Measurements from ENCODE around the gene EFCAB8.

DNA sequence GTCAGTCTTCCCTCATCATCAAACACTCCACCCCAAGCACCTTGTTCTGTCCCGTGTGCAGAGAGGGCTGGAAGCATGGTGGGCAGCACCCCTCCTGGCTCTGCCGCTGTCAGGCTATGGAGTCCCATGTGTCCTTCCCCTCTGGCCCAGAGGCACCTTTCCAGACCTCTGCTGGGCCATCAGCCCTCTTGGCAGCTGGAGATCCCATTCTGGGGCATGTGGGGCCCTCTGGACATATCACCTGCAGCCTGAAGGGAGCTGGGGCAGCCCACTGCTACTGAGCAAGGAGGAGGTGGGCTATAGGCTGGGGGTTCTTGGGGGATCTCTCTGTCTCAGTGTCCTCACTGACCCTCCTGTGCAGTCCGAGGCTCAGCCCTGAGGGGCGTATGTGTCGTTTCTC is 103.3 kb downstream of the EFCAB8 start:
- TF ChIP-seq, protein P1, sequence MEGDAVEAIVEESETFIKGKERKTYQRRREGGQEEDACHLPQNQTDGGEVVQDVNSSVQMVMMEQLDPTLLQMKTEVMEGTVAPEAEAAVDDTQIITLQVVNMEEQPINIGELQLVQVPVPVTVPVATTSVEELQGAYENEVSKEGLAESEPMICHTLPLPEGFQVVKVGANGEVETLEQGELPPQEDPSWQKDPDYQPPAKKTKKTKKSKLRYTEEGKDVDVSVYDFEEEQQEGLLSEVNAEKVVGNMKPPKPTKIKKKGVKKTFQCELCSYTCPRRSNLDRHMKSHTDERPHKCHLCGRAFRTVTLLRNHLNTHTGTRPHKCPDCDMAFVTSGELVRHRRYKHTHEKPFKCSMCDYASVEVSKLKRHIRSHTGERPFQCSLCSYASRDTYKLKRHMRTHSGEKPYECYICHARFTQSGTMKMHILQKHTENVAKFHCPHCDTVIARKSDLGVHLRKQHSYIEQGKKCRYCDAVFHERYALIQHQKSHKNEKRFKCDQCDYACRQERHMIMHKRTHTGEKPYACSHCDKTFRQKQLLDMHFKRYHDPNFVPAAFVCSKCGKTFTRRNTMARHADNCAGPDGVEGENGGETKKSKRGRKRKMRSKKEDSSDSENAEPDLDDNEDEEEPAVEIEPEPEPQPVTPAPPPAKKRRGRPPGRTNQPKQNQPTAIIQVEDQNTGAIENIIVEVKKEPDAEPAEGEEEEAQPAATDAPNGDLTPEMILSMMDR (IDR thresholded peaks at IDR 0.05): no peak
- no peak for TF ChIP-seq EP300 (IDR thresholded peaks at IDR 0.05)

All from ovary (tissue), 3 donors.